Activated T-cell treated with anti-CD3 and anti-CD28 coated beads for 4 hours (primary cell): ENCODE data around the gene TRIM59.
A peak's percentile ranks its signal among the peaks of the same experiment; 100 is the strongest.
"Not testable (repeated sequence)": the region's sequence is repeated elsewhere in the genome, so short reads cannot be mapped to it uniquely, and the experiment has no call there.

Experiments used
- DNase-seq: peaks from one replicate; pipeline ENCODE4 v3.0.0-alpha.2; 2020

Gene TRIM59

DNA sequence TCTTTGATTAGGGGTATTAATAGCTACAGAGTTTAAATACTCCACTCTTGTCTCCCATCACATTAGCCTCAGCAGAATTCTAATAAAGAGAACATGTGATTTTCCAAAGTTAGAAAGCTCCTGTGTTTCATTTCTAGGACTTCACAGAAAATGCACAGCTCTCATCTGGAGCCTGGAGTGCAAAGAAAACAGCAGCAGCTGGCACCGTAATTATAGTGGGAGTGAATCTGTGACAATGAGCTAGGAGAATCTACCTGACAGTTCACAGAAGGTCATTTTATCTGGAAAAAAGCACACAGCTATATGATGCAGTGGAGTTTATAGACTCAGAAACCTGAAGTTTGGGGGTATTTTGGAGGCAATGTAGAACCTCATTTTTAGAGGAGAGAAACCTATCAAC is 5.4 kb upstream of the TRIM59 start:
- DNase-seq, result no peak

DNA sequence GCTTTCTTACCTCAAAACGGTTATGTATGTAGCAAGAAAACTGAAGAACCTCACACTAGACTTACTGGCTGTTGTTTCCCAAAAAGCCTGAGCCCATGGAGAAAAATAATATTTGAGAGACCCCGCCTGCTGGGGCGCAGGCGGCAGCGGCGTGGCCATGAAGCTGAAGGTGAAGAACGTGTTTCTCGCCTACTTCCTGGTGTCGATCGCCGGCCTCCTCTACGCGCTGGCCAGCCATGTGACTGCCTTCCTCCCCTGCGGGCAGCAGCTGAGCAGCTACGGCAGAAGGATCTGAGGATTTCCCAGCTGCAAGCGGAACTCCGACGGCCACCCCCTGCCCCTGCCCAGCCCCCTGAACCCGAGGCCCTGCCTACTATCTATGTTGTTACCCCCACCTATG is 2.7 kb upstream of the TRIM59 start:
- DNase-seq, result not testable (repeated sequence)

DNA sequence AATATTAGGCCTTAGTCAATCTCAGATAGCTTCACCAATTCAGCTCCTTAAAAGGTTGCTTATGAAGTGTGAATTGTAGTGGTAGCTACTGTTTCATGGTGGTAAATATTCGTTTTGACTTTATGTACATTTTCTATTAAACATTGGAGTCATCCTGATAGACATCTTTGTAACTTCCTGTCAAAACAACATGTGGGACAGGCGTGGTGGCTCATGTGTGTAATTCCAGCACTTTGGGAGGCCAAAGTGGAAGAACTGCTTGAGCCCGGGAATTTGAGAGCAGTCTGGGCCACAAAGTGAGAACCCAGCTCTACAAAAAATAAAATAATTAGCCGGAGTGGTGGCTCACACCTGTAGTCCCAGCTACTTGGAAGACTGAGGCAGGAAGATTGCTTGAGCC is 2.0 kb upstream of the TRIM59 start:
- DNase-seq, result no peak

DNA sequence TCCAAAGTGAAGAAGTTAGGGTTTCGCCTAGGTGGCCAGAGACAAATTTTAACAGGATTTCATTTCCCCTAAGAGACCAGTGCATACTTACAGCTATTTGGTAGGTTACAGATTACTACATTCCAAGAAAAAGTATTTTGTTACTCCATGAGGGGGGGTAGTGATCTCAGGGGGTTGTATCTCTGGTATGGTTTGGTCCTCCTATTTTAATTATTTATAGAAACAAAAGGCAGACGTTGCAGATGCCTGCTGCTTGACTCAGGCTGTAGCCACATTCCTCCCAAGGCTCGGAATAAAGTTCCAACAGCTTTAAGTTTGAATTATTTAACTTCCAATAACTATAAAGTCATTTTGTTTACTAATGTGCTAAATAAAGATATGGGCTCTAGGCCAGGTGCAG is 1.3 kb upstream of the TRIM59 start:
- no peak for DNase-seq

DNA sequence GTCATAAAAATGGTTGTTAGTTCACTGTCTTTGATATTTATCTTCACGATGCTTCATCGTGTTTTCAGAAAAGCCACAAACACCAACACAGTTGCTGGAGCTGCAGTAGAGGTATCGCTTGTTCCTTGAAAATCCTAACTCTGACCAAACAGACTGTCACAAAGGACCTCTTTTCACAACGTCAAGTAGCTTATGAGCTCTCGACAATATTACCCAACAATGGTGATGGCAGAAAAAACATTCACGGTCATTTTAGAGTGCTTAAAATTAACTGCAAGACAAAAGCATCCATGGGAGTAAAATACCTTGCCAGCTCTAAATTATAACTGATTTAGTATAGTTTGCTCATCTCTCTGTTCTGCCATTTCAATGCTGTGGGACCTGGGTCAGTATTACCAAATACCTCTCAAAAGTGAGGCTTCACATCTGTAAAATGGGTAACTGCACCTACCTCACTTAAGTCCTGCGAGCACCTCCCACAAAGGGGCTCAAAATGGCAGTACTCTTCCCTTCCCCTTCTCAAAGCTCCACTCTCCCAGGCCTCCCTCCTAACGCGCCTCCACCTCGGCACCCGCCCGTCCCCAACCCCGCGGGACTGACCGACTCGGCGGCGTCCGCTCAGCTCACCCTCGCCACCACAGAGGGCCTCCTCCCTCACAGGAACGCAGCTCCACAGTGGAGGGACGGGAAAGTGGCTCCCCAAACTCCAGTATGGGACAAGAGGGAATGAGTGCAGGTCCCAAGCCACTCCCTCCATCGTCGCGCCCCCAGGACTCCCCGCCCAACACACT is 546 bp downstream of the TRIM59 start:
- no peak for DNase-seq

DNA sequence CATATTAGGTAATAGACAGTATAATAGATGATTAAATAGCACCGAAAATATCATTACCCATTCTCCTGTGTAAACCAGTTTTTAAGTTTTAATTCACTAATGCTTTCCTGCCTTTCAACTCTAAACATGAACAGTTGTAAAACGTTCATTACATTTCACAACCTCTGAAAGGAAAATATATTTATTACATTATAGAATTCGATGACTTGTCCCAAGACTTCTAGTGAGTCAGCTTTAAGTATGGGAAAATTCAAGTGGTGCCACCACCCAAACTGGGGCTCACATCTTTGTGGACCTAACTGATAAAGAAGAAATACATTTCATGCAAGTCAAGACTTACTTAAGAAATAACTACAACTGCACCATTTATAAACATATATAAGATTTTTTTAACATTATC is 2.0 kb downstream of the TRIM59 start:
- no peak for DNase-seq

DNA sequence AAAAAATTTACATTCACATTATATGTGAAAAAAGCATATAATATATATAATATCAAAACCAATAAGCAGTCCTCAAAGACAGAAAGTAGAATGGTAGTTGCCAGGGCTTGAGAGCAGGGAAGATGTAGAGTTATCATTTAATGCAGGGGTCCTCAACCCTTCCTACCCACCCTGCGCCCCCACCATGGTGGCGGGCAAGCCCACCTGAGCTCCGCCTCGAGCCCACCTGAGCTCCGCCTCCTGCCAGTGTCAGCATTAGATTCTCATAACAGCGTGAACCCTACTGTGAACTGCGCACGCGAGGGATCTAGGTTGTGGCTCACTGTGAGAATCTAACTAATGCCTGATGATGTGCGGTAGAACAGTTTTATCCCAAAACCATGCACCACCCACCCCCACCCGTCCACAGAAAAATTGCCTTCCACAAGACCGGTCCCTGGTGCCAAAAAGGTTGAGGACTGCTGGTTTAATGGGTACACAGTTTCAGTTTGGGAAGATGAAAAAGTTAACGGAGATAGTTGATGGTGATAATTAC is 3.0 kb downstream of the TRIM59 start:
- no peak for DNase-seq

DNA sequence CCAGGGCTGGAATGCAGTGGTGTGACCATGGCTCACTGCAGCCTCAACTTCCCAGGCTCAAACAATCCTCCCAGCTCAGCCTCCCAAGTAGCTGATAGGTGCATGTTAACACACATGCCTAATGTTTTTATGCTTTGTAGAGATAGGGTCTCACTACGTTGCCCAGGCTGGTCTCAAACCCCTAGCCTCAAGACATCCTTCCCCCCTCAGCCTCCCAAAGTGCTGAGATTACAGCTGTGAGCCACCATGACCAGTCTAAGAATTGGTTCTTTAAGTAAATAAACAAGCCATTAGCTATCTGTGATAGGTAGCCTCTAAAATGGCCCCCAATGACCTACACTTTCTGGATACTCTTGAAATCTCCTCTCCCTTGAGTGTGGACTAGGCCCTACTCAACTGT is 3.7 kb downstream of the TRIM59 start:
- DNase-seq, result no peak

DNA sequence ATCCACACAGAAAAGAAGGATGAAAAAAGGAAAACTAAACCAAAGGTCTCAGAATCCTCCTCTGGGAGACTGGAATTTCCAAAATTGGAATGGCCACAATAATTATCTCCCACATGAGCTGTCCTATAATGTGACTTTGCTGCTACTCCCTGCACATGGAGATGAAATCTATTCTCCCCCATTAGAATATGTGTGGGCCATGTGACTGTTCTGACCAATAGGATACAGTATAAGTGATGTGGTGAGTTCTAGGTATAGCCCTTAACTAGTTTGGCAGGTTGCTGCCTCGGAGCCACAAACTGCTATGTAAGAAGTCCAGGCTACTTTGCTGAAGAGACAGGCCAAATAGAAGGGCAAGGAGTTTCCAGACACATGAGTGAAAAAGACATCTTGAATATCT is 5.2 kb downstream of the TRIM59 start:
- no peak for DNase-seq

DNA sequence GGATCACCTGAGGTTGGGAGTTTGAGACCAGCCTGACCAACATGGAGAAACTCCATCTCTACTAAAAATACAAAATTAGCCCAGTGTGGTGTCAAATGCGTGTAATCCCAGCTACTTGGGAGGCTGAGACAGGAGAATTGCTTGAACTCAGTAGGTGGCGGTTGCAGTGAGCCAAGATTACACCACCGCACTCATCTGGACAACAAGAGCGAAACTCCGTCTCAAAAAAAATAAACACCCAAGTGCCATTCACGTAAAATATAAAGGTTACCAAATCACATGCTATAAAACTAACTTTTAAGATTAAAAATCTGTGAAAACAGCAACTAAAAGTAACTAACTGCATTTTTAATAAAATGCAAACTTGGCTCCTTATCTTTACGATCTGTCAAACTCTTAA is 8.9 kb downstream of the TRIM59 start:
- DNase-seq, result no peak

DNA sequence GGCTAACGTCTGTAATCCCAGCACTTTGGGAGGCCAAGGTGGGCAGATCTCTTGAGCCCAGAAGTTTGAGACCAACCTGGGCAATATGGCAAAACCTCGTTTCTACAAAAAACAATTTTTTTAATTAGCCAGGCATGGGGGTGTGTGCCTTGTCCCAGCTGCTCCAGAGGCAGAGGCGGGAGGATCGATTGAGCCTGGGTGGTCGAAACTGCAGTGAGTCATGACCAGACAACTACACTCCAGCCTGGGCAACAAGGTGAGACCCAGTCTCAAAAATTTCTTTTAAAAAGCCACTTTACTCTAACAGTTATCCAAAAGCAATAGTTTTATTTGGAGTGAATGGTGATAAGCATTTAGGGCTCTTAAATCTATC is 12.5 kb downstream of the TRIM59 start:
- no peak for DNase-seq

DNA sequence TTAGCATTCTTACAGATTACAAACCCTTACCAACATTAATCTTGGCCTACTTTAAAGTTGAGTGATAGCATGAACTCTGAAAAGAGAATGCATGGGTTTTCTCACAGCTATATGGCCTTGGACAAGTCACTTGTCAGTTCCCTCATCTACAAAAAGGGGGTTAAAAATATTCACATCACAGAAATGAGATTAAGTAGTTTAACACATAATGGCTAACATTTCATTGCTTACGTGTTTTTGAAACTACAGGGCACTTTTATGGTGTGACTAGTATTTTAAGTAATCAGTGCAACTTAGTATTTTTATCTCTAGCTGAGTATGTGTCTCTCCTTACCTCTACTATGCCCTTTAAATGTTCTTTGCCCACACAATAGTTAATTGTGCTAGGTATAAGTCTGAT is 13.8 kb downstream of the TRIM59 start:
- no peak for DNase-seq

DNA sequence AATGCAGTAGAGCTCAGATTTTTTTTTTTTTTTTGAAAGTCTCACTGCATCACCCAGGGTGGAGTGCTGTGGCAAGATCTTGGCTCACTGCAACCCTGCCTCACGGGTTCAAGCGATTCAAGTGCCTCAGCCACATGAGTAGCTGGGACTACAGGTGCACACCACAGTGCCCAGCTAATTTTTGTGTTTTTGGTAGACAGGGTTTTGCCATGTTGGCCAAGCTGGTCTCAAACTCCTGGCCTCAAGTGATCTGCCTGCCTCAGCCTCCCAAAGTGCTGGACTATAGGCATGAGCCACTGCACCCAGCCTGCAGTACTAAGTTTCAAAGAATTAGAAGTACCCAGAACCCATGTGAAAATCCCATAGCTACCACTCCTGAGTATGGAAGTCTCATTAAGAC is 14.5 kb downstream of the TRIM59 start:
- no peak for DNase-seq

DNA sequence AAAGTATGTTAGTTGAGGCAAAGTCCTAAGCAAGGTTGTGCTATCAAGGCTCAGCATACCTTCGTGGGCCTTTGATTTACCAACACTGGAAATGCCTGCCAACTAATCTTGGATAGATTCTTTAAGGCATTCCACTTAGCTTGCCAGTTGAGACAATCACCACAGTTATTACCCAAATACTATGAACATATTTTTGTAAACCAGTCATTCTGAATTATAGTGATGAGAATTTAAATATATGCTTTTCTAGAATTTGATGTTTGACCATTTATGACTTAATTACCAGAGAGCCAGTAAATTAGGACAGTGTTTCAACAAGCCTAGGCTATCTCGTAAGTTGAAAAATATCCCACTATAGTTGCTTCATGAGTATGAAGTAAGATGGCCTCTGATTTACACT is 15.5 kb downstream of the TRIM59 start:
- DNase-seq, result no peak

DNA sequence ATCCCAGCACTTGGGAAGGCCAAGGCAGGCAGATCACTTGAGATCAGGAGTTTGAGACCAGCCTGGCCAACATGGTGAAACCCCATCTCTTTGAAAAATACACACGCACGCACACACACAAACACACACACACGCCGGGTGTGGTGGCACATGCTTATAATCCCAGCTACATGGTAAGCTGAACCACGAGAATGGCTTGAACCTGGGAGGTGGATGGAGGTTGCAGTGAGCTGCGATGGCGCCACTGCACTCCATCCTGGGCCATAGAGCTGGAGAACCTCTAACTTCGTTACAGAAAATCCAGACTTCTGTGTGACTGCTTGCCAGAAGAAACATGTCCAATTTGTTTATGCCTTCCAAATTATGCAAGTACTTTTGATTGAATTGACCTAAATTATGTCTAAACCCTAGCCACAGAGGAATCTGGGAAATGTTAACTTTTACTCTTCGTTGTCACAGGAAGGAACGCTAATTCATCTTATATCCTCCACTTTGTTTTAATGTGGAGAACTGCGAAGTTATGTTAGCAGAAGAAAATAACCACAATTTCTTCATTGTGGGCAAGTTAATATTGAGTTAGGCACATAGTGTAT is 21.7 kb downstream of the TRIM59 start:
- DNase-seq, result no peak

DNA sequence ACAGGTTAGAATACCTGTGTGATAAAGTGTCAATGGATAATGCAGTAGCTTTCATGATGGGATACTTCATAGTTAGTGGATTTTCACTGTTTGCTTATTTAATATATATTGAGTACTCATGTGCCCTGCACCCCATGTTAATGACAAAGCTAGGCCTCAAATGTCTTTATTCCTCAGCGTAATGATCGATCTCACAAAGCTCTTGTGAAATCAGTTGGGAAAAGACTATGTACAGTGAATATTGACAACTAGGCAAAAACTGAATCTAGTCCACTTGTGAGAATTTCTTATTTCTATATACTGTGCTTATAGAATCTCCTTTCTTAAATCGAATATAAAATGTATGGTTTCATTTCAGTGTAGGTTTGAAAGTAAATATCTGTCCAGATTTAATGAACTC is 32.3 kb downstream of the TRIM59 start:
- DNase-seq, result no peak

DNA sequence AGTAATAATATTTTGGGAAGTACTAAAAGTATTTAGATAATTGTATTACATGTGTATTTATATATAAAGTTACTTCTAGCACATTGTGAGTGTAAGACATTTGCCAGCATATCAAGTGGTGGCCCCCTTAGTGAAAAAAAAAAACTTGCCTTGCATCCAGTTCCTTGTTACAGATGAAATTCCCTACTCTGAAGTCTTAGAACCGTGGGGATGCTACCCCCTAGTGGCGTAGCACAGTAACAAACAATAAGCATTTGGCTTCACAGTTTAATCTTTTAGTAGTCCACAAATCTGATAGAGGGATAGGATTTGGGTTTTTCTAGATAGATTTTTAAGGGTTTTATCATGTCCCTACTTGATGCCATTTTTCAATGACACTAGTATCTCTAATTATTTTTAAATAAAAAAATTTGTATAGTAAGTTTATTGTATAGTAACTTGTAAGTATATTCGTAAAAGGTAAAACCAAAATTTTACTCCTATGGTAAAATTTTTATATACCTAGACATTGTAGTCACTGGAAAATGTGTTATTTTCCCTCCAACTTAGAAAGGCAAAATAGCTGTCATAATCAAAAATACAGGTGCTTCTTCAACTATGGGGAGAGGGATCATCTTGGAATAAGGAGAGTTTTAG is 35.9 kb downstream of the TRIM59 start:
- peak; percentile 57 for DNase-seq

DNA sequence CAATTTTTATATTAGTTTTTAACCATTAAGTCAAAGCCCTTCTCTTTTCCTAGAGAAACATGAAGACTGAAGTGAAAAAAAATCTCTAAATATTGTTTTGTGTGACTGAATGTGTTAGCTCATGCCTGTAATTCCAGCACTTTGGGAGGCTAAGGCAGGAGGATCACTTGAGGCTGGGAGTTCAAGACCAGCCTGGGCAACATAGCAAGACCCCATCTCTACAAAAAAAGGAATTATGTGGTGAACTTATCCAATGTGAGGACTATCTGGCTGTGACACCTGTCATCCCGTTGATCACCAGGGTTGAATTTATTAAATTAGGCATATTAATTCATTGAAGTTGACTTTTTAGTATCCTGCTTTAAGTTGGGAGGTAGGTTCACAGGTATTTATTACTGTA is 37.1 kb downstream of the TRIM59 start:
- no peak for DNase-seq

DNA sequence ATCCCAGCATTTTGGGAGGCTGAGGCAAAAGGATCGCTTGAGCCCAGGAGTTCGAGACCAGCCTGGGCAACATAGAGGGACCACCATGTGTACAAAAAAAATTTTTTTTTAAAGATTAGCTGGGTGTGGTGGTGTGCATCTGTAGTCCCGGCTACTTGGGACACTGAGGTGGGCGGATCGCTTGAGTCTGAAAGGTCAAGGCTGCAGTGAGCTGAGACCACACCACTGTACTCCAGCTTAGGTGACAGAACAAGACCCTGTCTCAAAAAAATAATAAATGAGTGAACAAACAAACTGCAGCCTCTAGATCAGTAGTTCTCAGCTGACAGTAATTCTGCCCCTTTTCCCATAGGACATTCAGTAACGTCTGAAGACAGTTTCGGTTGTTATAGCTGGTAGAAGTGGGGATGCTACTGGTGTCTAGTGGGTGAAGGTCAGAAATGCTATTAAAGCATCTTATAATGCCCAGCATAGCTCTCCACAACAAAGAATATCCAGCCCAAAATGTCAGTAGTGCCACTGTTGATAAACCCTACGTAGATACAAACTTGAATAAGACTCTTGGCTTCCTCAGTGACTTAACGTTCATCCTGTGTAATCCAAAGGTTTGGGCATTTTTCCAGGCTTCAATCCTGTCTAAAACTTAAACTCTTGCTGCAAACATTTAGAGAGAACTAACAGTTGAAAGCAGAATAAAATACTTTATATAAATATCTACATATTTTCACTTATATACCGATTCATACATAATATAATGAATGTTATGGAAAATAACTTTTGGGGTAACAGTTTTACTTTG is 39.6 kb downstream of the TRIM59 start:
- no peak for DNase-seq

DNA sequence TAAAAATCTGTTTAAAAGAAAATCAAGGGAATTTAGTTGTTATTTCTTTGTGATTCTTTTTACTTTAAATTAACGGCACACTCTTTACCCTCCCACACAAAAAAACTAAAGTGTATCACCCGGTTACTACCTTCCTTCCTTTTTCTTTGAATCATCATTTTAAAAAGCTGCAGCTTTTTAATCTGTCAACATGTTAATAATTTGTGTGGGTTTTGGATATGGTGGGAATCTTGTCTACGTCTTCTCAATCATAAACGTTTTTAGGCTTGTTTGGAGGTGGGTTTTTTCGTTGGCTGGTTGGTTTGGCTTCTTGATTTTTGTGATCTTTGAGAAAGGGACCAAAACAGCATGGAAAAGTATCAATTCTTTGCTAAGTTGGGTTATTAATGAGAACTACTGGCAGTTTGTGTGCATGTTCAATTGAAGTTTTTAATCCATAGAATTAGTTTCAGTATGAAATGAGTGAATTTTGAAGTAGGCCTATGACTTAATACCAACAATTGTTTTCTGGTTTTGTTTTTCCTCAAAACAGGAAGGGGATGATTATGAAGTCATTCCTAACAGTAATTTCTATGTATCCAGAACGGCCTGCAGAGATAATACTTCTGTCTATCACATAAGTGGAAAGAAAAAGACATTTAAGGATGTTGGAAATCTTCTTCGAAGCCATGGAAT is 45.7 kb downstream of the TRIM59 start:
- no peak for DNase-seq

DNA sequence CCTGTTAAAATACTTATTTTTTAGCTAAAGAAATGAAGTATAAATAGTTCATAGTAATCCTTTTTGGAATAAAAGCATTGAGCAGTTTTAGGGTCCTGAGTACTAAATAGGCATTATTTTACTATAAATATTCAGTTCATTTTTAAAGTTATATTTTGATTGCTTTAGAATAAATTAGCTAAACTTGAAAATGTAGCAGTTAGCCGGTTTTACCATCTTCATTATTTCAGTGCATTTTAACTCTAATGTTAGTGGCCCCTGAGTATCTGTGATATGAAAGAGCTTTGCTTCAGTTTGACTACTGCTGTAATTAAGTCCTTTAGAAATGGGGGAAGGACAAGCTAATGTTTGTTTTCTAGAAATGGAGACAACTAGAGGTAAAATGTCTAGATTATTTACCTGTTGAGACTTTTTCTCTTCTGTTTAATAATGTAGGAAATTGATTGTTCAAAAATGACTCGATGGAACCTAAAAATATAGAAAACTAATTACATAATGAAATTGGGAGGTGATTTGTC is 46.5 kb downstream of the TRIM59 start:
- DNase-seq, result no peak

DNA sequence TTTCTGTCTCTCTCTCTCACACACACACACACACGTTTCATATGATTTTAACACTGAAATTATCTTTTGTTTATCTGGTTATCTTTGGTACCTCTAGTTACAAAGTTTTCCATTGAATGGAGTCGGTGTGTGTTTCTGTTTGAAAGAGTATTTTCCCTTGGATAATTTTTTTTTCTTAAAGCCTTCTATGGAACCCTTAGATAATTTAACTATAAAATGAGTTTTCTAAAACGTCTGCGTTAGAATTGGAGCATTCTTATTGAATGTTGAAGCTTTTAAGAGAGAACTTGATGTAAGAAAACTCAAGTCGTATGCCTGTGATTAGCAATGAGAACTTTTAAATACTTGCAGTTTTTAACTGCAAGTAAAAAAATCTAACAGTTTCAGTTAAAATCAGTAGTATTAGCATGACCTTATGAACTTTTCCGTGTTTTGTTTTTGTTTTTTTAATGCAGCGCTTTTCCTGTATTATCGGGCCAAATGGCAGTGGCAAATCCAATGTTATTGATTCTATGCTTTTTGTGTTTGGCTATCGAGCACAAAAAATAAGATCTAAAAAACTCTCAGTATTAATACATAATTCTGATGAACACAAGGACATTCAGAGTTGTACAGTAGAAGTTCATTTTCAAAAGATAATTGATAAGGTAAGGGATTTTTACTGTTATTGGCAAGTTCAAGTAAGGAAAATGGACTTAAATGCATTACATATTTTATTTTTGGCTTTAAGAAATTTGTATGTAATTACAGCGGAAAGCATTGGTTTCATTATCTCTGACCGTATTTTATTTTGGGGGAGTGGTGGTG is 47.2 kb downstream of the TRIM59 start:
- DNase-seq, result no peak
